NOMO-1 treated with DMSO at 0.1 percent for 48 hours (cell line): ENCODE data around the gene MLIP.
A peak's percentile ranks its signal among the peaks of the same experiment; 100 is the strongest.
"Not testable (repeated sequence)": the region's sequence is repeated elsewhere in the genome, so short reads cannot be mapped to it uniquely, and the experiment has no call there.

Experiments
- DNase-seq: peaks from one replicate; lab custom pipeline; 2025; ENCODE audit not compliant: unreplicated experiment; lab: John Stamatoyannopoulos, UW

Gene MLIP

GRCh38 chr6:54111341-54112045, at the start of gene MLIP:
Gene MLIP, plus strand, starts transcription at chr6:54111443. Its CDS starts 37 bp downstream, at chr6:54111480.
- no peak for DNase-seq

- no peak for DNase-seq
These were observed 48.1 kb upstream of the MLIP start for GRCh38 chr6:54063228-54063539.

GRCh38 chr6:54068694-54069093, 42.5 kb upstream of the MLIP start:
- DNase-seq = no peak

GRCh38 chr6:54070025-54070424, 41.2 kb upstream of the MLIP start:
- no peak for DNase-seq

- DNase-seq = no peak
These were observed 39.4 kb upstream of the MLIP start for GRCh38 chr6:54071821-54072340.

- DNase-seq = no peak
These were observed 38.5 kb upstream of the MLIP start for GRCh38 chr6:54072635-54073313.

- no peak for DNase-seq
These were observed 37.8 kb upstream of the MLIP start for GRCh38 chr6:54073487-54073886.

GRCh38 chr6:54074109-54074508, 37.1 kb upstream of the MLIP start:
- DNase-seq = no peak

- peak; percentile 81 for DNase-seq
These were observed 36.6 kb upstream of the MLIP start for GRCh38 chr6:54074578-54075195.

- no peak for DNase-seq
These were observed 35.0 kb upstream of the MLIP start for GRCh38 chr6:54076159-54076789.

- DNase-seq = not testable (repeated sequence)
These were observed 29.7 kb upstream of the MLIP start for GRCh38 chr6:54081499-54081898.

- no peak for DNase-seq
These were observed 28.0 kb upstream of the MLIP start for GRCh38 chr6:54083287-54083686.

GRCh38 chr6:54084231-54084630, 27.0 kb upstream of the MLIP start:
- DNase-seq = no peak

GRCh38 chr6:54085047-54085446, 26.2 kb upstream of the MLIP start:
- no peak for DNase-seq

- DNase-seq = no peak
These were observed 25.7 kb upstream of the MLIP start for GRCh38 chr6:54085541-54085940.

GRCh38 chr6:54086439-54086838, 24.8 kb upstream of the MLIP start:
- no peak for DNase-seq

- no peak for DNase-seq
These were observed 23.5 kb upstream of the MLIP start for GRCh38 chr6:54087721-54088120.

GRCh38 chr6:54093326-54093948, 17.8 kb upstream of the MLIP start:
- DNase-seq = no peak

- DNase-seq = no peak
These were observed 16.9 kb upstream of the MLIP start for GRCh38 chr6:54094293-54094692.

- DNase-seq = no peak
These were observed 16.5 kb upstream of the MLIP start for GRCh38 chr6:54094786-54095185.

GRCh38 chr6:54095723-54096122, 15.5 kb upstream of the MLIP start:
- DNase-seq = no peak
